ENCODE measurements around the gene KCNJ18.
"Not testable (repeated sequence)": the region's sequence is repeated elsewhere in the genome, so short reads cannot be mapped to it uniquely, and the experiment has no call there.

KCNJ18 gene

GRCh38 chr17:21671871-21672270, 20.5 kb upstream of the KCNJ18 start:
- DNase-seq, result not testable (repeated sequence)

GRCh38 chr17:21673451-21674241, 18.7 kb upstream of the KCNJ18 start:
- not testable (repeated sequence) for DNase-seq

GRCh38 chr17:21674242-21674731, 18.0 kb upstream of the KCNJ18 start:
- no peak for DNase-seq

GRCh38 chr17:21674891-21675738, 17.2 kb upstream of the KCNJ18 start:
- DNase-seq, result not testable (repeated sequence)

GRCh38 chr17:21675739-21676130, 16.6 kb upstream of the KCNJ18 start:
- not testable (repeated sequence) for DNase-seq

GRCh38 chr17:21676281-21677111, 15.8 kb upstream of the KCNJ18 start:
- DNase-seq, result no peak

GRCh38 chr17:21677126-21677910, 15.0 kb upstream of the KCNJ18 start:
- no peak for DNase-seq

GRCh38 chr17:21677911-21678310, 14.4 kb upstream of the KCNJ18 start:
- DNase-seq, result no peak

GRCh38 chr17:21678393-21679081, 13.8 kb upstream of the KCNJ18 start:
- DNase-seq, result peak; percentile 41

GRCh38 chr17:21679256-21680146, 12.8 kb upstream of the KCNJ18 start:
- DNase-seq, result no peak

GRCh38 chr17:21680366-21680765, 12.0 kb upstream of the KCNJ18 start:
- no peak for DNase-seq

- DNase-seq, result peak; percentile 18
These were observed 11.4 kb upstream of the KCNJ18 start for GRCh38 chr17:21680850-21681351.

- not testable (repeated sequence) for DNase-seq
These were observed 10.7 kb upstream of the KCNJ18 start for GRCh38 chr17:21681576-21681975.

- not testable (repeated sequence) for DNase-seq
These were observed 10.2 kb upstream of the KCNJ18 start for GRCh38 chr17:21682130-21682529.

GRCh38 chr17:21683142-21683712, 9.1 kb upstream of the KCNJ18 start:
- DNase-seq, result not testable (repeated sequence)

GRCh38 chr17:21683897-21684296, 8.4 kb upstream of the KCNJ18 start:
- not testable (repeated sequence) for DNase-seq

GRCh38 chr17:21684384-21684783, 7.9 kb upstream of the KCNJ18 start:
- DNase-seq, result not testable (repeated sequence)

- DNase-seq, result not testable (repeated sequence)
These were observed 7.1 kb upstream of the KCNJ18 start for GRCh38 chr17:21685061-21685795.

Measured in retina (tissue), 1 donor.